22Rv1 (cell line): ENCODE measurements around the gene PCIF1.
"Not testable (repeated sequence)": the region's sequence is repeated elsewhere in the genome, so short reads cannot be mapped to it uniquely, and the experiment has no call there.

ENCODE experiments used
- H3K27ac ChIP-seq: fragments of 450-650 bp; 2 replicates; pipeline ENCODE4 v1.5.1; 2017
- CTCF ChIP-seq: fragments of 450-650 bp; IDR thresholded peaks from 2 replicates; pipeline ENCODE4 v1.5.1; 2017; ENCODE audit warnings: mild to moderate bottlenecking
- ZFX ChIP-seq: fragments of 450-650 bp; IDR thresholded peaks from 2 replicates; pipeline ENCODE4 v1.6.1; 2017; ENCODE audit warnings: antibody characterized with exemption, borderline replicate concordance

The PCIF1 gene

GRCh38 chr20:45952861-45953260 lies 18.4 kb downstream of the PCIF1 start:
- no peak overlapping the region for H3K27ac ChIP-seq

GRCh38 chr20:45953672-45954071 lies 19.2 kb downstream of the PCIF1 start:
- H3K27ac ChIP-seq, result no peak overlapping the region
- TF ChIP-seq CTCF (no peak), ZFX (no peak)

More at GRCh38 chr20:45952861-45953260, 18.4 kb downstream of the PCIF1 start:
- TF ChIP-seq CTCF (no peak), ZFX (no peak)

- not testable (repeated sequence) for H3K27ac ChIP-seq
These were observed 21.8 kb downstream of the PCIF1 start for GRCh38 chr20:45956326-45956725.

GRCh38 chr20:45957021-45957941 lies 22.8 kb downstream of the PCIF1 start:
- no peak overlapping the region for H3K27ac ChIP-seq
- no peak for TF ChIP-seq ZFX
- TF ChIP-seq CTCF, result no peak

GRCh38 chr20:45958593-45958992 lies 24.1 kb downstream of the PCIF1 start:
- H3K27ac ChIP-seq, result no peak overlapping the region
- TF ChIP-seq CTCF, result no peak
- TF ChIP-seq ZFX, result no peak

GRCh38 chr20:45959126-45959525 lies 24.6 kb downstream of the PCIF1 start:
- no peak for TF ChIP-seq ZFX
- no peak for TF ChIP-seq CTCF
- H3K27ac ChIP-seq, result no peak overlapping the region

GRCh38 chr20:45959956-45960630 lies 25.6 kb downstream of the PCIF1 start:
- no peak for TF ChIP-seq CTCF
- no peak for TF ChIP-seq ZFX
- no peak overlapping the region for H3K27ac ChIP-seq
